ENCODE measurements around the gene SEPTIN11.

The SEPTIN11 gene

DNA sequence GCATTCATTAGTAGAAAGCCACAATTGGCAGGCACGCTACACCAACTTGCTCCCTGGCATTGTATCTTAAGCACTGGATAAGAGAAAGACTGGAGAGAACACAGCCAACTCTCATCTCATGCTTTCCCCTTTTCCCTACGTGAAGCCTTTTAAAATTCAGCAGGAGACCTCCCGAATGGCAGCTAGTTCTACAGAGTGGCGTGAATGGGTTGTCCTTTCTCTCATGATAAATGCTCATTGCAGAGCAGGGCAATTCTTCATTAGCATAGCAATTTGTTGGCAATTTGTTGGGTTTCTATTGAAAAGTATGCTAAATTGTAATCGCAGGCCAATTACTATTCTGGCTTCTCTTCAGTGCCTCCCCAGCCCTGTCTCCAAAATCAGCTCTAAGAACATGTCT lies 48.0 kb downstream of the SEPTIN11 start:
- 0 out of 2 replicates have a peak, but pooled peaks cover 4% of the 10 kb centered on the region for H3K36me3 ChIP-seq (ENCODE audit: insufficient read depth, low read length)
- H3K4me1 ChIP-seq (ENCODE audit: insufficient read depth, low read length) = peaks cover 27% of the 10 kb centered on the region
- no peaks in the 10 kb centered on the region for H3K9me3 ChIP-seq (ENCODE audit: control insufficient read depth, insufficient read depth, low read length)
- no peak overlapping the region for H3K9ac ChIP-seq (ENCODE audit: low read depth, low read length)

DNA sequence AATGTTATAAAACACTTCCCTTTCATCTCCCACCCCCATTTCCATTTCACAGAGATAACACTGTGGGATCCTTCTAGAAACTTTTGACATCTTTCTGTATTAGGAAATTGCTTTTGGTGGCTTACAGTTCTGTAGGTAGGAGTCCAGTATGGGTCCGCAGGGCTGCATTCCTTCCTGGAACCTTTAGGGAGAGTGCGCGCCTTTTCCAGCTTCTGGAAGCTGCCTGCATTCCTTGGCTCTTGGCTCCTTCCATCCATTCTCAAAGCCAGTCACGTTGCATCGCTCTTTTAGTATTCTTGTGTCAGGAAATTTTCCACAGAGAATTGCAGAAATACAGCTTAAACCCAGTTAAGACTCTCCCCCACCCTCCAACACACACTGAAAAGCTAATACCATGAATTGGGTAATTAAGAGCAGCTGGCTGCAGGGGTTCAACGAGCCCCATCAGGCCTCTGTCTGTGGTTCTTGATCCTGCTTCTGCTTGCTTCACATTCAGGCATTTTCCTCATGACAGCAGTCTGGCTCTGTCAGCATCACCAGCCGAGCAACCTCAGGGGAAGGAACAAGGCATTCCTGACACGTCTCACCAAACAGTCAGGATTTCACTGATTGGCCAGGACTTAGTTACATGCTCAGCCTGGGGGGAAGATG lies 48.8 kb downstream of the SEPTIN11 start:
- Histone ChIP-seq H3K36me3 (ENCODE audit: insufficient read depth, low read length) (0 out of 2 replicates have a peak, but pooled peaks cover 4% of the 10 kb centered on the region), H3K9ac (ENCODE audit: low read depth, low read length) (no peak overlapping the region), H3K4me1 (ENCODE audit: insufficient read depth, low read length) (peaks cover 36% of the 10 kb centered on the region), H3K9me3 (ENCODE audit: control insufficient read depth, insufficient read depth, low read length) (no peaks in the 10 kb centered on the region)

Measured in ES-I3 (cell line).